ENCODE results near the gene CCDC78.
A peak's percentile ranks its signal among the peaks of the same experiment; 100 is the strongest.

DNA sequence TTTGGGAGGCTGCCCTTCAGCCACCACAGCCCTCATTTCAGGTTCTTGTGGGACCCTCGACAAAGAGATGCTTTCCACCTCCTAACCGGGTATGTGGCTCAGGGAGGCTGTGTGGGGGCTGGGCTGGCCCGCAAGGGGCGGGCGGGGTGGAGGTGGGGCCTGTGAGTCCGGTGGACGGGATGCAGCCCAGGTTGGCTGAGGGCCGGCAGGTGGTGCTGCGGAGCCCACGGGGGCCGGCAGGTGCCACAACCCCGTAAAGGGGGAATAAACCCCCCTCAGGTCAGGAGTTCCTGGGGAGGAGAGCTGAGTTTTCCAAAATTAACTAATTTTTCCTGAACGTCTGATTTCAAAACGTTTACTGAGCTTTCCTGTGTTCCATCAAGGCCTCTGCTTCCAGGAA is 19.5 kb upstream of the CCDC78 start:
- TF ChIP-seq, protein P1, sequence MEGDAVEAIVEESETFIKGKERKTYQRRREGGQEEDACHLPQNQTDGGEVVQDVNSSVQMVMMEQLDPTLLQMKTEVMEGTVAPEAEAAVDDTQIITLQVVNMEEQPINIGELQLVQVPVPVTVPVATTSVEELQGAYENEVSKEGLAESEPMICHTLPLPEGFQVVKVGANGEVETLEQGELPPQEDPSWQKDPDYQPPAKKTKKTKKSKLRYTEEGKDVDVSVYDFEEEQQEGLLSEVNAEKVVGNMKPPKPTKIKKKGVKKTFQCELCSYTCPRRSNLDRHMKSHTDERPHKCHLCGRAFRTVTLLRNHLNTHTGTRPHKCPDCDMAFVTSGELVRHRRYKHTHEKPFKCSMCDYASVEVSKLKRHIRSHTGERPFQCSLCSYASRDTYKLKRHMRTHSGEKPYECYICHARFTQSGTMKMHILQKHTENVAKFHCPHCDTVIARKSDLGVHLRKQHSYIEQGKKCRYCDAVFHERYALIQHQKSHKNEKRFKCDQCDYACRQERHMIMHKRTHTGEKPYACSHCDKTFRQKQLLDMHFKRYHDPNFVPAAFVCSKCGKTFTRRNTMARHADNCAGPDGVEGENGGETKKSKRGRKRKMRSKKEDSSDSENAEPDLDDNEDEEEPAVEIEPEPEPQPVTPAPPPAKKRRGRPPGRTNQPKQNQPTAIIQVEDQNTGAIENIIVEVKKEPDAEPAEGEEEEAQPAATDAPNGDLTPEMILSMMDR (conservative IDR thresholded peaks at IDR 0.05; ENCODE audit: low read length), result peak; percentile 42; the same call in 1 of the 2 replicates
- TF ChIP-seq EZH2phosphoT487 (IDR thresholded peaks at IDR 0.05; ENCODE audit: borderline replicate concordance), result no peak
